Measurements from ENCODE around the gene ARHGEF17. TPM values are rescaled to one million over a fixed set of nuclear protein-coding genes. Genes with fewer than 3 reads are reported as not detected.
A peak's percentile ranks its signal among the peaks of the same experiment; 100 is the strongest.

The ARHGEF17 gene
- total and polyA plus RNA-seq, 3 donors from 2014 or later = 29.4 to 58.5 (median 50.1) TPM

DNA sequence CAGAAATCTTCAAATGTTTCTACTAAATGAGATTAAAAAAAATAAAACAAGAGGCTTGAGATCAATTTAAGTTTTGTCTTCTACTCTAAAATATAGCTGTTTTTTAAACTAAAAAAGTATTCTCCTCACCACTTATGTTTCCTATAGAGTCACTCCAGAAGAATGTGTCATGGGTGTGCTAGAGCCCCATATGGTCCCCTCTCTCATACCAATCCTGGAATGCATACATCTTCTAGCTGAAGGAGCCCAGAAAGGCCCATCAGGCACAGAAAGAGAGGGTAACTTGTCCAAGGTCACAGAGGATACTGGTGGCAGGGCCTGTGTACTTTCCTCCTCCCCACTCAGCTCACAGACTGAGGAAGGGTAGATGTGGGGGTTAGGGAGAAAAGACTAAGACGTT lies 102.6 kb downstream of the ARHGEF17 start:
- no peak for DNase-seq
- TF ChIP-seq, protein P1, sequence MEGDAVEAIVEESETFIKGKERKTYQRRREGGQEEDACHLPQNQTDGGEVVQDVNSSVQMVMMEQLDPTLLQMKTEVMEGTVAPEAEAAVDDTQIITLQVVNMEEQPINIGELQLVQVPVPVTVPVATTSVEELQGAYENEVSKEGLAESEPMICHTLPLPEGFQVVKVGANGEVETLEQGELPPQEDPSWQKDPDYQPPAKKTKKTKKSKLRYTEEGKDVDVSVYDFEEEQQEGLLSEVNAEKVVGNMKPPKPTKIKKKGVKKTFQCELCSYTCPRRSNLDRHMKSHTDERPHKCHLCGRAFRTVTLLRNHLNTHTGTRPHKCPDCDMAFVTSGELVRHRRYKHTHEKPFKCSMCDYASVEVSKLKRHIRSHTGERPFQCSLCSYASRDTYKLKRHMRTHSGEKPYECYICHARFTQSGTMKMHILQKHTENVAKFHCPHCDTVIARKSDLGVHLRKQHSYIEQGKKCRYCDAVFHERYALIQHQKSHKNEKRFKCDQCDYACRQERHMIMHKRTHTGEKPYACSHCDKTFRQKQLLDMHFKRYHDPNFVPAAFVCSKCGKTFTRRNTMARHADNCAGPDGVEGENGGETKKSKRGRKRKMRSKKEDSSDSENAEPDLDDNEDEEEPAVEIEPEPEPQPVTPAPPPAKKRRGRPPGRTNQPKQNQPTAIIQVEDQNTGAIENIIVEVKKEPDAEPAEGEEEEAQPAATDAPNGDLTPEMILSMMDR (IDR thresholded peaks at IDR 0.05) = no peak
- no peak for TF ChIP-seq POLR2A (IDR thresholded peaks at IDR 0.05)
- Histone ChIP-seq H3K36me3 (ENCODE audit: low read depth, missing control alignments) (no peaks in the 10 kb centered on the region), H3K4me1 (peaks cover 14% of the 10 kb centered on the region), H3K9me3 (no peaks in the 10 kb centered on the region), H3K27me3 (no peaks in the 10 kb centered on the region), H3K4me3 (no peak overlapping the region), H3K27ac (no peak overlapping the region)
- 52 to 82% methylated on average over 1 of the region's 1 CpG for WGBS, 2 donors
- intact Hi-C loops (cut with DNase I; ENCODE audit: low total_unique reads) = no loop called here

DNA sequence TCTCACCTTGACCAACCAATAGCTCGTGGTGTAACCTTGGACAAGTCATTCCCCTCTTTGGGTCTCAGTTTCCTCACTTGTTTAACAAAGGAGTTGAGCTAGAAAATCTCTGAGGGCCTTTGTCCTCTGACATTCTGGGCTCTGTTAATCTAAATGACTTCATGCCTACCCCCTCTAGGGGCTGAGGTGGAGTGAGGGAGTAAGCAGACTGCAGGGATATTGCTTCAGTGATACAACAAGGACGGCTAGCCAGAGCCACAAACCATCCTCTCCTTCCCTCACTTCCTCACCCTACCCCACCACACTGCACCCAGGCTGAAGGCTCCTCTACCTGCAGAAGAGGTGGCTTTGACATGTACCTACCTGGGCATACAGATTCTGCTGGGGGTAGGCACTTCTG lies 103.0 kb downstream of the ARHGEF17 start:
- no peak overlapping the region for H3K4me3 ChIP-seq
- H3K9me3 ChIP-seq = no peaks in the 10 kb centered on the region
- H3K27me3 ChIP-seq = no peaks in the 10 kb centered on the region
- 77 to 87% methylated on average over 2 of the region's 2 CpGs for WGBS, 2 donors
- peaks cover 17% of the 10 kb centered on the region for H3K4me1 ChIP-seq
- no peak for DNase-seq
- intact Hi-C loops (cut with DNase I; ENCODE audit: low total_unique reads) = no loop called here
- TF ChIP-seq, protein P1 (IDR thresholded peaks at IDR 0.05) = no peak
- TF ChIP-seq POLR2A (IDR thresholded peaks at IDR 0.05) = no peak
- H3K27ac ChIP-seq = no peak overlapping the region
- no peaks in the 10 kb centered on the region for H3K36me3 ChIP-seq (ENCODE audit: low read depth, missing control alignments)

DNA sequence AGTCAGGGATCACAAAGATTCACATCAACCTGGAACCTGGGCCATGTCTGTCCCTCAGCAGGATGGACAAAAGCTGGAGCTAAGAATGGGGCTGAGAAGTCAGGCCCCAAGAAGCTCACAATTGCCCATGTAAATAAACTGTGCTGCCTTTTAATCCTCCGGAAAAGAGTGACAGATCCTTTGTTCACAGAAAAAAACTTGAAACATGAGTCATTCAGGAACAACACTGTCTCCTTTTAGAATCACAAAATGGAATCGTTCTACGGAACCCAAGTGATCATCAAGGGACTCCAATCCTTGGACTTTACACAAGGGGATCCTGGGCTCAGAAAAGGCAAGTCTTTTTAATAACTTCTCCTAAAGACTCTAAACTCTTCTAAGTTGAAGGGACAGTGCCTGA lies 104.2 kb downstream of the ARHGEF17 start:
- peaks cover 21% of the 10 kb centered on the region for H3K4me1 ChIP-seq
- intact Hi-C loops (cut with DNase I; ENCODE audit: low total_unique reads) = no loop called here
- 85 to 91% methylated on average over 3 of the region's 3 CpGs for WGBS, 2 donors
- DNase-seq = no peak
- H3K4me3 ChIP-seq = no peak overlapping the region
- no peaks in the 10 kb centered on the region for H3K27me3 ChIP-seq
- no peak for TF ChIP-seq POLR2A (IDR thresholded peaks at IDR 0.05)
- TF ChIP-seq, protein P1 (IDR thresholded peaks at IDR 0.05) = no peak
- H3K27ac ChIP-seq = no peak overlapping the region
- no peaks in the 10 kb centered on the region for H3K9me3 ChIP-seq
- H3K36me3 ChIP-seq (ENCODE audit: low read depth, missing control alignments) = no peaks in the 10 kb centered on the region

DNA sequence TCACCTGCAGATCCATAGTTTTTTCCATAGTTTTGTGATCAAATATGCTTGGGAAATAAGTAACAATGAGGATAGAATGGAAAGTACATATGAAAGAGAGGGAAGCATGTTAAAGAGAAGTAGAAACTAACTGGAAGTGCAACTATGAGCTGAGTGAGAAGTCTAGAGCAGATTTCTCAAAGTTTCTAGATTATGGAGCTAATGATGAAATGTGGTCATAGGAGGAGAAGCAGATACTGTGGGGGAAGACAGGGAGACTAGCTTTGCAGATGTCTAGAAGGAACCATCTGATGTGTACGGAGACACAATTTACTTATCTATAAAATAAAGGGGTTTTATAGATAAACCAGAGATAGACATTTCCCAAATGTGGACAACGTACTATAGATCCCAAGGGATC lies 105.2 kb downstream of the ARHGEF17 start:
- peaks cover 21% of the 10 kb centered on the region for H3K4me1 ChIP-seq
- TF ChIP-seq, protein P1 (IDR thresholded peaks at IDR 0.05) = no peak
- no peak for TF ChIP-seq POLR2A (IDR thresholded peaks at IDR 0.05)
- 90 to 93% methylated on average over 2 of the region's 2 CpGs for WGBS, 2 donors
- H3K9me3 ChIP-seq = no peaks in the 10 kb centered on the region
- no peak overlapping the region for H3K4me3 ChIP-seq
- intact Hi-C loops (cut with DNase I; ENCODE audit: low total_unique reads) = no loop called here
- no peaks in the 10 kb centered on the region for H3K36me3 ChIP-seq (ENCODE audit: low read depth, missing control alignments)
- no peak overlapping the region for H3K27ac ChIP-seq
- no peak for DNase-seq
- H3K27me3 ChIP-seq = no peaks in the 10 kb centered on the region

DNA sequence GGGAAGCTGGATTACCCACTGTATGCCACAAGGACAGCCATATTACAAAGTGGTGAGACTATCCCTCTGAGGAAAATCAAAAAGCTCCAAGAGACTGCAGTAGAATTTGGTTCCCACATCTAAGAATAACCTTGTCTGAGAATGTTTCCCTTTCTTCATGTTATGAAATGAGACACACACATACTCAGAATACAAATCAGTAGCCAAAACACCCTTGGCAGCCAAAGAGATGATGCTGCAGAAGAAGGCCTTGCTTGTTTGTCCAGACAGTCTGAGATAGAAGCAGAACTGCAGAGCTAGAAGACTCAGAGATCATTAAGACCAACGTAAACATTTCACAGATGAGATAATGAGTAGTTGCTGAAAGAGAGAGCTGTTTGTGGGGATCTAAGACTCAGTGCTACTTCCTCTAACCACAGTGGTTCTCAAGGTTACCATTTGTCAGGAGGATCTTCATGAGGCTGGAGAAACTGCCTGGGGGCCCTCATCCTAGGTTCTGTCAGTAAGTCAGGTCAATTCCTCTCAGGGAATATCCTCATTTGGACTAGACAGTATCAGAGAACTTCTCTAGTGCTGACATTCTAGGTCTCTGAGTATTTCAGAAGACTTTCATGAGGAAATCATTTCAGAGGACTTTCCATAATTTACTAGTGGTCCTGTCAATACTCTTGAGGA lies 107.0 kb downstream of the ARHGEF17 start:
- H3K36me3 ChIP-seq (ENCODE audit: low read depth, missing control alignments) = no peaks in the 10 kb centered on the region
- no peak for DNase-seq
- peak overlapping the region in 1 of 2 donors; percentile 60 for H3K27ac ChIP-seq
- no peaks in the 10 kb centered on the region for H3K27me3 ChIP-seq
- H3K4me1 ChIP-seq = peaks cover 21% of the 10 kb centered on the region
- intact Hi-C loops (cut with DNase I; ENCODE audit: low total_unique reads) = no loop called here
- no peaks in the 10 kb centered on the region for H3K9me3 ChIP-seq
- 14 to 27% methylated on average over 1 of the region's 1 CpG for WGBS, 2 donors
- H3K4me3 ChIP-seq = no peak overlapping the region
- no peak for TF ChIP-seq POLR2A (IDR thresholded peaks at IDR 0.05)
- TF ChIP-seq, protein P1 (IDR thresholded peaks at IDR 0.05) = no peak

Measured in testis (tissue), 3 donors.